Activated T-helper 9 cell treated with anti-CD3 and anti-CD28 coated beads, Interleukin-2, amount 50 U/mL, for 16 hours (primary cell): ENCODE measurements around the gene SPPL2C.

ENCODE experiments used
- DNase-seq: peaks from one replicate; pipeline ENCODE4 v3.0.0-alpha.2; 2020; ENCODE audit warnings: low read depth

The SPPL2C gene, protein sequence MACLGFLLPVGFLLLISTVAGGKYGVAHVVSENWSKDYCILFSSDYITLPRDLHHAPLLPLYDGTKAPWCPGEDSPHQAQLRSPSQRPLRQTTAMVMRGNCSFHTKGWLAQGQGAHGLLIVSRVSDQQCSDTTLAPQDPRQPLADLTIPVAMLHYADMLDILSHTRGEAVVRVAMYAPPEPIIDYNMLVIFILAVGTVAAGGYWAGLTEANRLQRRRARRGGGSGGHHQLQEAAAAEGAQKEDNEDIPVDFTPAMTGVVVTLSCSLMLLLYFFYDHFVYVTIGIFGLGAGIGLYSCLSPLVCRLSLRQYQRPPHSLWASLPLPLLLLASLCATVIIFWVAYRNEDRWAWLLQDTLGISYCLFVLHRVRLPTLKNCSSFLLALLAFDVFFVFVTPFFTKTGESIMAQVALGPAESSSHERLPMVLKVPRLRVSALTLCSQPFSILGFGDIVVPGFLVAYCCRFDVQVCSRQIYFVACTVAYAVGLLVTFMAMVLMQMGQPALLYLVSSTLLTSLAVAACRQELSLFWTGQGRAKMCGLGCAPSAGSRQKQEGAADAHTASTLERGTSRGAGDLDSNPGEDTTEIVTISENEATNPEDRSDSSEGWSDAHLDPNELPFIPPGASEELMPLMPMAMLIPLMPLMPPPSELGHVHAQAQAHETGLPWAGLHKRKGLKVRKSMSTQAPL

GRCh38 chr17:45844695-45845375 is at the start of gene SPPL2C:
Gene SPPL2C, plus strand, starts transcription at chr17:45844881. Its CDS starts 26 bp downstream, at chr17:45844907.
- no peak for DNase-seq

GRCh38 chr17:45800816-45801215 is 43.9 kb upstream of the SPPL2C start:
- no peak for DNase-seq

GRCh38 chr17:45801421-45801820 is 43.3 kb upstream of the SPPL2C start:
- DNase-seq, result no peak

DNA sequence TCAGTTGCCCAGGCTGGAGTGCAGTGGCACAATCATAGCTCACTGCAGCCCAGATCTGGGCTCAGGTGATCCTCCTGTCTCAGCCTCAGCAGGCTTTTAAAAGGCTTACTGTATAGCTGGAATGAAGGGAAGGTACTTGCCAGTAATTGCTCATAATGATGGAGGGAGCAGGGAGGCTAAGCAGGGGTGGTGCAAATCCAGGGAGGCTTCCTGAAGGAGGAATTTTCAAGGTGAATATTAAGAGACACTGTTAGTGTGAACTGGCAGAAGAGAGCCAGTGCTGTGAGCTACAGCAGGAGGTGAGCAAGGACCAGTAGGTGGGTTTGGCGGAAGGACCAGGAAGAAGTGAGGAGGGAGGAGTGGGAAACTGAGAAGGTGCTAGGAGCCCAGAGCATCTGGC is 35.8 kb upstream of the SPPL2C start:
- DNase-seq, result no peak

- DNase-seq, result no peak
These were observed 35.2 kb upstream of the SPPL2C start for GRCh38 chr17:45809499-45809898.

DNA sequence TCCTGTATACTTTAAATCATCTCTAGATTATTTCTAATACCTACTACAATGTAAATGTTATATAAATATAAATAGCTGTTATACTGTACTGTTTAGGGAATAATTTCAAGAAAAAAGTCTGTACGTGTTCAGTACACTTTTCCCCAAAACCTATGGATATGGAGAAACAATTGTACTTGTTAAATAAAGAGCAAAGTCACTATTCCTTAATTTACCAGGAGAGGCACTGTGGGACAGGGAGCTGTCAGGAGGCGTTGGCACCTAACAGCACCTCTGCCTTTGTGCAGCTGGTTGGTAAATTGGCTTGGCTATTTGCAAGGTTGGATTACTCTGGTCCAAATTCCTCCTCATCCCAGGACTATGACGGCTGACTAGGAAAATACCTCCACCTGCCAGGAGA is 32.6 kb upstream of the SPPL2C start:
- no peak for DNase-seq

GRCh38 chr17:45813048-45813725 is 31.5 kb upstream of the SPPL2C start:
- DNase-seq, result no peak

DNA sequence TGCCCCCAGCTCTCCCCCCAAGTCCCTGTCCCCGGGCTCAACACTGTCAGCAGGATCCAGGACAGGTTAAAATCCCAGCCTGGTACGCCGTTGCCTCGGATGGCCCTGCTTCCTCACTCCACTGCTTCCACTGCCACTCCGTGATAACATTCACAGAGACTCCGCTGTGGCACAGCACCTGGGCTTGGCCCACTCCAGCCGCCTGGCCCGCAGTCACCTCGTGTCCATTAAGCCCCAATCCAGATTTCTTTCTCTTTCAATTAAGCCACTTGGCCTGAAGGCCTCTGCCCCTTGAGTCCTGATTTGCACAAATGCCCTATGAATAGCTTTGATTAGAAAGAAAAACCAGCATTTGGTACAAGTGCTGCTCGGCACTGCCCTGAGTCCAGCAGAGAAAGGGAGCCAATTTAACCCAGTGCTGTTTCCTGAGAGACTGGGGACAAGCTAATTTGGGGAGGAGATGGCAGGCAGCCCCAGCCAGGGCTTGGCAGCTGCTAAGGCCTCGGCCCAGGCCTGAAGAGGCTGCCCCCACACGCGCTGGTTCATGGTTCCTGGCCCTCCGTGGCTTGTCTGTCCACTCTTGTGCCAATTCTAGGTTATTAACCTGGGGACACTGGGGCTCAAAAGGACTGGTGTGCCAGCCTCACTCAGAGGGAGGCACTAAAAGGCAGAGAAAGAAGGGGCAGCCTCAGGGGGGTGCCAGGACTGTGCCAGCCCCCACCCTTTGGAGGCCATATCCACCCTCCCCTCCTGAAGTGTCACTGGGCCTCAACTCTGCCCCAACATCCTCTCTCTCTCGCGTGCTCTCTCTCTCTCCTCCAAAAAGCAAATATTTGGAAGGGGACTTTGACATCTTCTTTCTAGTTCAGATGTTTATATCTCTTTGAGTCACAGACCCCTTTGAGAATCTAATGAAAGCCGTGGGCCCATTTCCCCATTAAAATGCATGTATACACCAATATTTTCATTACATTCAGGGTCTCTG is 29.8 kb upstream of the SPPL2C start:
- no peak for DNase-seq

GRCh38 chr17:45815752-45816151 is 28.9 kb upstream of the SPPL2C start:
- no peak for DNase-seq

- DNase-seq, result no peak
These were observed 26.6 kb upstream of the SPPL2C start for GRCh38 chr17:45818041-45818440.

DNA sequence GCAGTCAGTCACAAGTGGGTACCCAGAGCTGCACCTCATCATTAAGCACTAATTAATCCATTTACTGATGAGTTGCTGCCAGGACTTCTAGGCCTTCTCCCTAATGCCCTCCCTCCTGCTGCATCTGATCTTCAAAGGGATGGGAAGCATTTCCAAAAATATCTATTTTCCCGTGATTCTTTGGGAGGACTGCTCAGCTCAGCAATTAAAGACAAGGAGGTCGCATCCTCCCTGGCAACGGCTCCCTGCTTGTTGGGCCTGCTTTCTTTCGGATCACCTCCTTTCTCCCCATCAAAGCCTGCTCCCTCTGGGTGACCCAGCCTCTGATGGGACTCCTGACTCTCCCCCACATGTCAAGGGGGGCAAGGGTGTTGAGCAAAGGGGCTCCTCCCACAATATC is 26.0 kb upstream of the SPPL2C start:
- DNase-seq, result no peak

GRCh38 chr17:45819632-45820031 is 25.0 kb upstream of the SPPL2C start:
- no peak for DNase-seq

DNA sequence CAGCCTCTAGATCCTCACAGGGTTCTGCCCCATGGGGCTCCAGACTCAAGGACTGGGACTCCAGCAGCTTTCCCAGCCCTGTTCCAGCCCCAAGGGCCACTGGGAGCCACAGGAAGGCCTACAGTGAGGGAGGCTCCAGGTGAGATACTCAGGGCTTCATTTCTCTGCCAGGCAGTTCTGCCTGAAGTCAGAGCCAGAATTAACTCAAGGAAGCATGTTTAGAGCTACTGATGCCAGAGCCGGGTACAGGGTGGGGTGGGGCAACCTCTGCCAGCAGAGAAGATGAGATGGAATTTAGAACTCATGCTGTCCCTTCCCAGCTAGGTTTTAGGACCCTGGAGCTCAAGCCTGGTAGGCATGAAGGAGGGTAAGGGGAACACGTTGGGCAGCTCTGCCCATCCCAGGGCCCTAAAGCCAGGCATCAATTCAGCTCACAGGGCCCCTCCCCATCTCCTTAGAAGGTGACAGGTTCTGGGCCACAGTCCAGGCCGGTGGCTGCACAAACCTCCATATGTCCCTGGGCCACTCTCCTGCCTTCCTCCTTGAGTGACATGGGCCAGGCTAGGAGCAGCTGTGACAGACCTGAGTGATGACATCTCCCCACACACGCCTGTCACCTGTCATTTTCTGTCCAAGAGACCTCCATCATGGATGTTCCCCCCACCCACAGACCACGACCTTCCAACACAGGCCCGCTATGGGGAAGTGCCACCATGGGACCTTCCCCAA is 24.5 kb upstream of the SPPL2C start:
- DNase-seq, result no peak

DNA sequence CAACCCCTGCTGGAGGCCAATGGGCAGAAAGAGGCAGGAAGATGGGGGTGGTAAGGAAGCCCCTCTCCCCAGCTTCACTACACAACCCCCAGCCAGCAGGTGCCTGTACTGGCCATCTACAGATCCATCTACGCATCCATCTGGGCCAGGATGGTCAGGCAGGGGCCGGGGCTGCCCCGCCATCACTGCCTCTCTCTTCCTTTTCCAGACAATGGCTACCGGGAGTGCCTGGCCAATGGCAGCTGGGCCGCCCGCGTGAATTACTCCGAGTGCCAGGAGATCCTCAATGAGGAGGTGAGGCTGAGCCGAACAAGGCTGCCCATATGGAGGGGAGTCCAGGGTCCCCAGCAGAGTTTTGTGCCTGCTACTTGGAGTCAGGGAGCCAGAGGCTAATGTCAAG is 23.5 kb upstream of the SPPL2C start:
- DNase-seq, result no peak

- DNase-seq, result no peak
These were observed 21.1 kb upstream of the SPPL2C start for GRCh38 chr17:45823598-45823997.

GRCh38 chr17:45824475-45824874 is 20.2 kb upstream of the SPPL2C start:
- no peak for DNase-seq

DNA sequence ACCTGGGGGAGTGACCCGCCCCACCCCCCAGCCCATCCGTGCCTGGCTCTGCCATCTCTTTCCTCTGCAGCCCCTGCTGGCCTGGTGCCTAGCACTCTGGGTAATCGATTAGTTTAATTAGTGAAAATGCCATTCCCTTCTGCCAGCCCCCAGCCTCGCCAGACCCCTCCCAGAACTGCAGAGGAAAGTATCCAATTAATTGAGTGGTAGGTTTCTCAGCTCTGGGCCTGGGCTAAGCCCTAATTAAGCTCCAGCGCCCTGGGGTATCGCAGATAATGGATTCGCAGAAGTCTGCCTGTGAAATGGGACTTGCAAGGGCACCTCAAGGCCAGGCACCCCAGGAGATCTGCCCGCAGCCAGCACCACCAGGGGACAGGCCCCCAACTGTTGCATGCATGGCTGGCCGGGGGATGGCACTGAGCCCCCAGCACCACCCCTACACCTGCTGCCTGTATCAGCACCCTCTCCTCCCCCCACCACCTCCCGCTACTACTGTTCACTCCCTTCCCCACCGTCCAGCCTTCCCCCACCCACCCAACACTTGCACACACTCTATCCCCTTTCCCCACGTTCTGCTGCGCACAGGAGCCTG is 19.7 kb upstream of the SPPL2C start:
- DNase-seq, result no peak

DNA sequence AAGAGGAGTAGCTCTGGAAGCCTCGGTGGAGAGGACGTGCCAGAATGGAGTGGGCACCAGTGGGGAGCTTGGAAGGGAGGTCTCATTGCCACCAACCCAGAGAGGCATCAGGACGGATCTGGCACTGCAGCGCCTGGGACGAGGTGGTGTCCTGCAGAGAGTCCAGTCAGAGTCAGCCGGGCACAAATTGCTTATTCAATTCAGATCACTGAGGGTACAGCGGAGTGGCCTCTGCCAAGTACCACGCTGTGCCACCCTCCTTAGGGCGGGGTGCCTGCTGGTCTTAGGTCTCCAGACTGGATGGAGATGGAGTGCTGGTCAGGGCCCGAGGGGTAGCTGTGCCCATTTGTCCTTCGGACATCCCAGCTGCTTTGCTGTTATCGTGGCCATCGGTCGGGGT is 18.9 kb upstream of the SPPL2C start:
- no peak for DNase-seq

- DNase-seq, result no peak
These were observed 17.6 kb upstream of the SPPL2C start for GRCh38 chr17:45826919-45827588.

DNA sequence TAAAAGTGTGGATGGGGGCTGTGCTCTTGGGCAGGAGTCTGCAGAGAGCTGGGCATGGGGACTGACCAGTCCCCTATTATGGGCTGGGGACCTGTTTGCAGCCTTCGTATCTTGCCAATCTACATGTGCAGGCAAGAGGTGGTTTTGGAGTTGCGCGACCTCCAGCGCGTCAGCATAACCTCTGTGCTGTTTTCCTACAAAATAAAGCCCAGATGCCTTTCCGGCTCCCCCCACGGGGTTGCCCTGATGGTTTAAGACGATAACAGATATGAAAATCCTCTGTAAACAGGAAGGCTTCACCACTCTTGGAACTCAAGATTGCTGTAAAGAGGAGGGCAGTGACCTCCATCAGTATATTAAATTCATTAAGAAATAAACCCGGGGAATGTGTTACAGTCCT is 16.5 kb upstream of the SPPL2C start:
- no peak for DNase-seq
